NCI-H2081 (cell line): ENCODE measurements around the gene DDB1.

Experiments
- DNase-seq, 2 experiments: peaks; one replicate each; lab custom pipeline; 2025; lab: John Stamatoyannopoulos, UW

The DDB1 gene

DNA sequence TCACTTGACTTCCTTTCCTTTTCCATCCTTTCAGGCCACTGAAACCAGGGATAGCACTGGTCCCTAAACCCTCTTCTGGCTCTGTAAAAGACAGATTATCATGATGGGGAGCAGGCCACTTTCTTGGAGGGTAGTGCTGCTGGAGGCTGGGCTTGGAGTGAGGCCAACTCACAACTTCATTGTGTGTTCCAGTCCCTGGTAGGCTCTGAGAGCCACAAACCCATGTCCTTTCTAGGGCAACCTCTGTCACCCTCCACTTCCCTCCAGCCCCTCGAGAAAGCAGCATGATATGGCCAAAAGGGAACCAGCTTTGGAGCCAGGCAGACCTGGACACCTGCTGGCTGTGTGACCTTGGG, 2.4 kb upstream of the DDB1 start:
- DNase-seq = no peak

DNA sequence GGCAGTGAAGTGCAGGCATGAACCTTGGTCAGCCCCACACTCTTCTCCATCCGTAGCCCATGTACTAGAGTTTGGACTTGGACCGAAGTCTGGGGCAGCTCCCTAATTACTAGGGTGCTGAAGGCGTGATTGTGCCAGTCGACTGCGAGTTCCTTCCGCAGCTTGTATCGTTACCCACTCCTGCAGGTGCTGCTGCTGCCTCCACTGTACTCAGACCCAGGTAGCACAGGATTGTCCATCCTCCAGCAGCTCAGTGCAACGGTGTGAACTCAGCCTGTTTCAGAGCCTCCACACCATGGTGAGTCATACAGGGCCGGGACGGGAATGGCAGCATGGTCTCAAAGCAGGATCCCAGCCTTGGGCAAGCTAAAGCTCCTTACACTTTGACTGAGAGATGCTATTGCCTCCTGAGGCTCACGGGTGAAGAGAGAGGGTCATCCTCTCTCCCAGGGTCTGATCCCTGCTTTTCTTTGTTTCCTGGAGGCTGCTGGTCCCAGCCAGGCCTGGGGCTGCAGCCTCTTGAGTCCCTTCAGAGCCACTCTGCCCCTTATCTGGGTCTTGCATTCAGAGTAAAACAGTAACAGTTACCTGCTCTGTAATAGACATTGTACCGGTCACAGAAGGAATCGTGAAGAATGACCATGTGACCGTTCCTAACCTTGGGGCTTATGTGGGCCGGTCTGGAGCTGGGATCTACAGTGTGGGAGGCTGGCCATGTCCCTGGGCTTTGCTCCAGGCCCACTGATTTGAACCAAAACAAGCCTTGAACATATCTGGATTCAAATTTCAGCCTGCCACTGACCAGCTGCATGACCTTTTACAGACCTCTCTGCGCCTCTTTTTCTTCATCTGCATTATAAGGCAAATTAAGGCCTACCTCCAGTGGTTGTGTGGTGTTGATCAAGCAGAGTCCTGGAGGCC, 1.8 kb upstream of the DDB1 start:
- DNase-seq = no peak

DNA sequence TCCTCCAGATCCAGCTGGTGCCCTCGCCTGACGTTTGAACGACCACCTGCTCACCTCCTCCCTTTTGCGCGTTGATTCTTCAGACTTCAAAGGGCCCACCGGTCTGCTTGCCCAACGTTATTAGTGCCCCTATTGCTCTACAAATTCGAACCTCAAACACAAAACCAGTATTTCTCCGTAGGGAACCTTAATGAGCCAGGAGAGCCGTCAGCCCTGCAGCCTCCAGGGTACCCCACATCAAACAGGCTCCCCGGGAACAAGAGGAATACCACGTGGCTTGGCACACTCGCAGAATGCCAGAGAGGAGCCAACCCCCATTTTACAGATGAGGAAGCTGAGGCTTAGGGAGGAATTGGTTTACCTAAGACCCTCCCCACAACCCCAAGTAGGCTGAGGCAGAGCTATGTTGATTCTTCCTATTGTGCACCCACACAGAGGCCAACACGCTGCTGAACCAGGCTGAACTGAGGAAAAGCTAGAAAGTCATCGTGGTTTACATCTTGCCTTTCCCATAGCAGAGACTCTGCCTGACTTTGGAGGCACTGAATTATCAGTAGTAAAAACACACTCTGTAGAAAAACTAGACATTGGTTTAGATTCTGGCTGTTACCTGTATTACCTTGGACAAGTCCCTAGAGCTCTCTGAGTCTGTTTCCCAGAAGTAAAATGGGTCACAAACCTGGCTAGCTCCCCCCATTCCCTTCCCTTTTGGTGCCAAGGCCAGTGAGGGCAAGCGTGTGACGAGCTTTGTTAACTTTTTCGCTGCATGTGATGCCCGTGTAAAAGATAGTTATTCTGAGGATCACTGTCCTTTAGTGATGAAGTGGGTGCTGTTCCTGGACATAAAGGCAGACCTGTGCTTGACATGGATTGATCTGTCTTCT, 887 bp upstream of the DDB1 start:
- DNase-seq = no peak

GRCh38 chr11:61332281-61332796, 566 bp downstream of the DDB1 start:
- DNase-seq = no peak

- no peak for DNase-seq
Measured at GRCh38 chr11:61331651-61332050, 1.3 kb downstream of the DDB1 start.

DNA sequence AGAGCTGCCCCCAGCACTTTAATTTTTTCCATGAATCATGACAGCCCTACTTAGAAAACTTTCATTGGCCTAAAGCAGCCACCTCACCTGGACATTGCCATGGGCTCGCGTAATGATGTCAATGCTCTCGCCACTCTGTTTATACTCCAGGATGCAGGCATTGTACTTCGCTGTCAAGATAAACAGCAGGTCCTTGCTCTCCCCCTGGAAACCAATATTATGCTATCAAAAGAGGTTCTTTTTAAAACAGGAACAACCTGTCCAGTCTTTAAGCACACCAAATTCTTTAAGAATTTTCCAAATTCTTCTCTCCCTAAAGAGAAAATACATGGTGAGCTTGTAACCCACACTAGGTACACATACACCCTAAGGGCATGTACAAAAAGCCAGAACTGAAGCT, 3.0 kb downstream of the DDB1 start:
- DNase-seq = no peak

- no peak for DNase-seq
Measured at GRCh38 chr11:61328351-61328750, 4.6 kb downstream of the DDB1 start.

GRCh38 chr11:61327669-61328071, 5.2 kb downstream of the DDB1 start:
- no peak for DNase-seq

DNA sequence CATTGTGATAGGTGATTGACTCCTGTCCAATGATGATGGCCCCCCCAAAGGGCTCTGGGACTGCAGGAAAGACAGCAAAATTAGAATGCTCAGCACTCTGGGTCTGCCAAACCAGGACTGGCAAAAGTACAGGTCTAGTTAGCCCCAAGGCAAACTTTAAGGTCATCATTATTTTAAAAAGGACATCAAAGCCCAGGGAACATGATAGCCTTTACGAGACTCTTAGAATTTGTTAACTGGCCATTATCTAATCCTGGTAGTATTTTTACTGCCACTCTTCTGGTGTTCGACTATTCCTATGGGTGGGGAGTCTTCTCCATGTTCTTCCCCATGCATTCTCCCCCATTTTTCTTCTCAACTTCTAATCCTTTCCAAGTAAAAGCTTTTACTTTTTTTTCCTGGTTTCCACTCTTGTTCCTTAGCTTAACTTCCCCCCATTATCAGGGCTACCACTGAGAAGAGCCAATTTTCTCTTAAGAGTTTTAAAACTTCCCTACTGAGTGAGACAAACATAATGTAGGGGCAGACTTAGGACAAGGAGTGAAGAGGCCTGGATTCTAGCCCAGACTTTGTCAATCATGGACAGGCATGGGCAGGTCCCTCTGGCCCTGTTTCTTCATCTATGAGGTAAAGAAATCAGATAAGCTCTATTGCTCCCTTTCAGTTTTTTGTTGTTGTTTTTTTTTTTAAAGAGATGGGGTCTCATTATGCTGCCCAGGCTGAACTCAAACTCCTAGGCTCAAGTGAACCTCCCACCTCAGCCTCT, 7.1 kb downstream of the DDB1 start:
- DNase-seq = no peak

DNA sequence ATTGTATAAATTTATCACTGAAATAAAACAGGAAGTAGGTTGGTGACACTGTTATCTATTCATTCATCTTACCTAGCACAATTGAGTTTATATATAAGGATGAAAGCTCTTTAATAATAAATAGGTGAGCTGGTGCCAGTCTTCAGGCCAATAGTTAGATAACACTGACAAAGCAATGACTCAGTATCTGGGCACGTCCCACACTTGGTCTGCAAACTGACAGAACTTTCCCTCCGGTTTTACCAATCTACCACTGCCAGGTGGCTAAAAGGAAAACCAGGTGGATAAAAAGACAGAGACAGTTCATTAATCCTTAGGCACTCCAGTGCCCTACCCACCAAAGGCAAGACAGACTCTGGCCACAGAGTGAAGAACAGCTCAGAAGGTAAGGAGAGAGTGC, 17.6 kb downstream of the DDB1 start:
- DNase-seq = no peak

DNA sequence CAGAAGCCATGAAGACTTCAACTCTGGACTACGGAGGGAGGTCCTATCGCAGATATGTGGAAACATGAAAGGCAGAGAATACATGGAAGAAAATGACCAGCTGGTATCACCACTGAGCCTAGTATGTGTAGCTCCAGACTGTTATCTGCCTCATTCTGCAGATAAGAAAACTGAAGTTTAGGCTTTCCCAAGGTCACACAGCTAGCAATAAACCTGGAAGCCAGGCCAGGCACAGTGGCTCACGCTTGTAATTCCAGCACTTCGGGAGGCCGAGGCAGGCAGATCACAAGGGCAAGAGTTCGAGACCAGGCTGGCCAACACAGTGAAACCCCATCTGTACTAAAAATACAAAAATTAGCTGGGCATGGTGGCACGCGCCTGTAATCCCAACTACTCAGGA, 22.2 kb downstream of the DDB1 start:
- DNase-seq = no peak

GRCh38 chr11:61309739-61310138, 23.2 kb downstream of the DDB1 start:
- no peak for DNase-seq

DNA sequence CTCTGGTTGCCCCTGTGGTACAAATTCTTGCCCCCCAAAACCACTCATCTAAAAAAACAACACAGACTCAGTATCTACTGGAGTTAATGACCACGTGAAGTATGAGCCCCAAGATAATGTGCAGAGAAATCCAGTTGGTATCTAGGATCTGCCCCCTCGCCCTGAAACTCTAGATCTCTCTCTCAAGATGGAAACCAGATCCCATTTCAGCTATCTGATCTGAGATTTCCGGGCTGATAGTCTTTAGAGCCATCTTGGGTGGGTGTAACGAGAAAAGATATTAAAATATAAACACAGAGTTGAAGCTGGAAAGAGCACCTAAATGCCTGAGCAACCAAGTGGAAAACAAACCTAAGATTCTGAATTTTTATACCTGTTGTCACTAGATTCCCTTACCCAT, 23.8 kb downstream of the DDB1 start:
- DNase-seq = no peak

DNA sequence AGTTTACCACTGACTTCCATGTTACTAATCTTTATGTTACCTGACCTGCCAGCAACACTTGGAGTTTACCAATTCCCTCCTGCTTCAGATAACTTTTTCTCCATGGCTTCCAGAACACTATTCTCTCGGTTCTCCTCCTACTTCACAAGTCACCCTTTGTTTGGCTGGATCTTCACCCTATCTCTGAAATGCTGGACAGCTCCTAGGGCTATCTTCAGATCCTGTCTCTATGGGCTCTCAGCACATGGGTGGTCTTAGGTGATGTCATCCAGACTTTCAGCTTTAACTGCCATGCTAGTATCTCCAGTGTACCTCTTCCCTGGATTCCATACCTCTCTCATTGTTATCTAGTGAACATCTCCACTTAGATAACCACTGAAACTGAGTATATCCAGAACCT, 25.6 kb downstream of the DDB1 start:
- no peak for DNase-seq

DNA sequence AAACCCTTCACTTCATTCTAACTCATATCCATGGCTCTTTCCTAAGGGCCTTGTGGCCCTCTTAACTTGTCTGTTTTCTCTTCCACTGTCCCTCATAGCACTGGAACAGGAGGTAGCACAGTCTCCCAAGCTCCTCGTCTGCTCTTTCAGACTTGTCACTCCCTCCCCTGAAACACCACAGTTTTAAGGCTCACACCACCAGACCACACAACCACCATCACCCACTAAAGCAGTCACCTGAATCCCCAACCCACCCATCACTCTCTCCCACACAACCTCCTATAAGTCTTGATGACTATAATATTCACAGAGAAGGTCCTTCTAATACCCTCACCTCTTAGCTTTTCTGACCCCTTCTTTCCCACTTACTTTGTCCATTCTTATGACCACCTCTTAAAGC, 26.7 kb downstream of the DDB1 start:
- no peak for DNase-seq

DNA sequence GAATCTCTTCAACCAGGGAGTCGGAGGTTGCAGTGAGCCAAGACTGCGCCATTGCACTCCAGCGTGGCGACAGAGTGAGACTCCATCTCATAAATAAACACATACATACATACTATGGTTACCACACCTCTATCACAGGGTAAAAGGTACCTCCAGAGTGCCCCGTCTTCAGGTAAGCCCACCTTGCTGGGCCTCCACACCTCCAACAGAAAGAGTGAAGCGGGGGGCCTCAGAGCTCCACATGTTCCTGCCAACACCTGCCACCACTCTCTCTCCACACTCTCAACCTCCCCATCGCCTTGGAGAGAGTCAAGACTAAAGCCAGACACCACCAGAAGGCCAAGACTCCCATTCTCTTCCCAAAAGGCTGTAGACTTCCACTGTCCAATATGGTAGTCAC, 27.5 kb downstream of the DDB1 start:
- no peak for DNase-seq

GRCh38 chr11:61303725-61304124, 29.2 kb downstream of the DDB1 start:
- no peak for DNase-seq

- no peak for DNase-seq
Measured at GRCh38 chr11:61302550-61302949, 30.4 kb downstream of the DDB1 start.

- DNase-seq = no peak
Measured at GRCh38 chr11:61298663-61299244, 34.2 kb downstream of the DDB1 start.

GRCh38 chr11:61297746-61298145, 35.2 kb downstream of the DDB1 start:
- no peak for DNase-seq

DNA sequence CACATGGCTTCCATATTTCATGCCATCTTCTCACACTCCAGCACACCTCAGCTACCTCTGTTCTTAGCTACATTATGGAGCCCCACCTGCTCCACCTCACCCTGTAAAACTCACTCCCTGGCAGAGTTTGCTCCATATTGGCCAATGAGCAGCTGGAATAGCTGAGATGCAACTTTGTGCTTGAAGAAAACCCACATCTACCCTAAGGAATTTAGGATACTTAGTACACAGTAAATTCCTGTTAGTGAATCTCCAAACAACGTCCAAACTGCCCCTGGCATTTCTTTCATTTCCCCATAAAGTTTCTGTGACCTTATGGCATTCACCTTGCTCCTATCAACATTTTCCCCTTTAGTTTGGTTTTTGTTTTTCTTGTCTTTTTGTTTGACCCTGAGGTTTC, 35.6 kb downstream of the DDB1 start:
- DNase-seq = no peak

DNA sequence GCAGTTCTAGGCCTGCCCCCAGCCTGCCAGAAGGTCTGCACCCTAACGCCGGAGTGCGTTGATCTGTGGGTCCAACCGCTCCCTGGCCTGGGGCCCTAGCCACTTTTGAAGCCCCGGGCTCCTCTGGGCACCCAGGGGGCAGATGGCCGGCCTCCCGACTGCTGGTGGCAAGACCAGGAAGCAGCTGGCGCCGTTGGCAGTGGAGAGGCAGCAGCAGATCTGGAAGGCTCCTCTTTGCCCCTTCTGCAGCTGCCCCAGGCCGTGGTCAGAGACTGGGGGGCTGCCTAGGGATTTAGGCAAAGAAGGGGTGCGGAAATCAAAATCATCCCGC, 37.3 kb downstream of the DDB1 start:
- no peak for DNase-seq
